HG03060 (cell line): ENCODE measurements around the gene AGAP1.
"Not testable (repeated sequence)": the region's sequence is repeated elsewhere in the genome, so short reads cannot be mapped to it uniquely, and the experiment has no call there.

Experiments used
- ATAC-seq: cut with Tn5 transposase; IDR thresholded peaks from one replicate; pipeline ENCODE4 v1.9.1; 2021; ENCODE audit warnings: low read depth, moderate number of reproducible peaks; ENCODE audit not compliant: unreplicated experiment

AGAP1 gene

DNA sequence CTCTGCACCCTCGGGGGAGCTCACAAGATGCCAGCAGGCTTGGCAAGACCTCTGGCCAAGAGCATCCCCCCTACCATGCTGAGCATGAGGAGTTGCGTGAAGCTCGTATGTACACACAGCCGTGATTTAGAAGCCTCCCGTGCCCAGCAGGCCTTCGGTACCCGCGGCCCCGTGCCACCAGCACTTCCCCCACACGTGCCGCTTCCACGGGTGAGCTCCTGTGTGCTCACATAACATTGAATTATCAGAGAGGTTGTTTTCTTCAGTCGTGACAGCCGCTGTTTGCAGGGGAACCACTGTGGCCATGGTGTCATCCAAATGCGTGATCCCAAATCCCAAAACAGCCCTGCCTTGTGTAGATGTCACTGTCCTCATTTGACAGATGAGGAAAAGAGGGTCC lies 621.1 kb downstream of the AGAP1 start:
- no peak for ATAC-seq

DNA sequence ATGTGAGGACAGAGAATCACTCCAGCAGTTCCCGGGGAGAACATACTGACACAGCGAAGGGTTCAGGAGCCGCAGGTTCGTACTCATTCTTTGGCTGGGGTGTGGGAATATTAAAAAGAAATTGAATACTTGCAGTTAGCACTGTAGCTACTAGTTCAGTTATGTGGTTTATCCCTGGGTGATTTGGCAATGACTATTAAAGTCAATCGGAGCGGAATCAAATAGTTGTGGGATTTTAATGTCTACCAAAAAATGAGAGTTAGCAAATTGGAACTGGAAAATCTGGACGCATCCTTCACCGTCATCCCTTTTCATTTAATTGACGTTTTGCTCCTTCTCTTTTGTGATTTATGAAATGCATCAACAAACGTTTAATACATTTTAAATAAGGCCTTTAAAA lies 623.6 kb downstream of the AGAP1 start:
- ATAC-seq = no peak

DNA sequence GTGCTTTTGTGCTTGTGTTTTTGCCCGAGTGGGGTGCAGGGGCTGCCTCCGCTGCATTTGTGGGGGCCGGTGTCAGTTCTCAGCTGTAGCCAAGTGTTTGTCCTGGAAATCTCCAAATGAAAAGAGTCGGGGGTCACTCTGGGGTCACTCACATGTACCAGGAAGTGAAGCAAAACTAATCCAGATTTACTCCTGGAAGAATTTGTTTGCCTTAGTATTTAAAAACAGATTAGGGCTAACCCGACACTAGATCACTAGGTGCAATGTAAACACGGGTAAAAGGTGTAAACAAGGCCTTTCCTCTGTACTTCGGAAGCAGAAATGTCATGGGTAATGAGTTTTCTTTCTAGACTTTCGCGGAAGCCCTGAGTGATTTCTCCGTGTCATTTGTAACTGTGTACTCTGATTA lies 624.0 kb downstream of the AGAP1 start:
- ATAC-seq = no peak

DNA sequence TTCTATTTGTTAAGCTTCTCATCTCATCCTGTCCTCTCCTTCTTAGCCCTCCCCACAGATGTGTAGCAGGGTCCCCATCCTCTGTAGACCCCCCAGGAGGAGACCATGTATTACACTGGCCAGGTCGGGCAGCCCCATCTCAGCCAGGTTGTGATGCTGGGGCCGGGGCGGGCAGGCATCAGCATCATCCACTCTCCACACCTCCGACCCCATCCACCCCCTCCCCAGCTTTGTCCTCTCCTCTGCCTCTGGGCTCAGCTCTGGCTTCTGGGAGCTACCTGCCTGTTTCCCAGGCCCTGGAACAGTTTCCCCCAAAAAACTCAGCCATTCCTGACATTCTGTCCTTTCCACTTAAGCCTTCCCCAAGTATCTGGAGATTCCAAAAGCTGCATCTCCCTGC lies 625.2 kb downstream of the AGAP1 start:
- no peak for ATAC-seq

DNA sequence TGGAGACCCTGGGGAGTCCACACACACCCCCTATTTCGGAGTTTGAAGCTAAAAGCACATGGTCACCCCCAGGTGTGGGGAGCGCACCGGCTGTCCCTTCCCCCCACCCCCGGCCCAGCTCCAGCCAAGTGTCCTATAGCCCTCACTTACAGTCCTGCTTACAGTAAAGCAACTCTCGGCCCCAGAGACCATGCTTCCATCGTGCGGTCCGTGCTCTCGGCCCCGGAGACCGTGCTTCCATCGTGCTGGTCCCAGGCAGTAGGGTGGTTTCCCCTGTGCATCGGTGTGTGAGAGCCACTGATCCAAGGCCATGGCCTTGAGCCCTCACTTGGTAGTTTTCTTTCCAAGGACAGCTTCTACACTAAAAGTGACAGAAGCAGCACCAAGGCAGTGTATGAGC lies 625.6 kb downstream of the AGAP1 start:
- no peak for ATAC-seq

DNA sequence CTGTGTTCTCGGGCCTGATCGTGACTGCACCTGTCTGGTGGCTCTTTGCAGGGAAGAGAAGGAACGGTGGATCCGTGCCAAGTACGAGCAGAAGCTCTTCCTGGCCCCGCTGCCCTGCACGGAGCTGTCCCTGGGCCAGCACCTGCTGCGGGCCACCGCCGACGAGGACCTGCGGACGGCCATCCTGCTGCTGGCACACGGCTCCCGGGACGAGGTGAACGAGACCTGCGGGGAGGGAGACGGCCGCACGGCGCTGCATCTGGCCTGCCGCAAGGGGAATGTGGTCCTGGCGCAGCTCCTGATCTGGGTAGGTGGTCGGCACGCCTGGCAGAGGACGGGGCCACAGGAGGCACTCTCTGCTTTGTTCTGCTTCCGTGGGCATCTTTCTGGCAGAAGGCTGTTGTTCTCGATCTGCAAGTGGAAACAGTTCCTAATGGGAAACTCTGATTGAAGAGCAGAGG lies 626.3 kb downstream of the AGAP1 start:
- no peak for ATAC-seq

DNA sequence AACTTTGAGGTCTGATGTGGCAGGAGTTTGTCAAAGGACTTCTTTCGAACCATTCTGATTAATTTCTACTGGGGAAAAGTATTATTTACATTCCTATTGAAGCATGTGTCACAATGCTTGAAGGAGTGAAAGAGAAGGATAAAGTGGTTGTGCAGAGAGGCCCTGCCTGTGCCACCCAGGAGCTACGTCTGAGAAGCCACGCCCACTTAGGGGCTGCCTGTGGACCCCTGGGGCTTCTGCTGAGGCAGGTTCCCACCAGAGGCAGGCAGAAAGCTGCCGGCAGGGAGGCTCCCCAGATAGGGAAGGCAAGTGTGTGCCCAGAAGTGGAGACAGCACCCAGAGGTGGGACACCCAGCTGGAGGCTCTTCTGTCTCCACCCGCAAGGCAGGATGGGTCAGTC lies 627.0 kb downstream of the AGAP1 start:
- ATAC-seq = no peak

DNA sequence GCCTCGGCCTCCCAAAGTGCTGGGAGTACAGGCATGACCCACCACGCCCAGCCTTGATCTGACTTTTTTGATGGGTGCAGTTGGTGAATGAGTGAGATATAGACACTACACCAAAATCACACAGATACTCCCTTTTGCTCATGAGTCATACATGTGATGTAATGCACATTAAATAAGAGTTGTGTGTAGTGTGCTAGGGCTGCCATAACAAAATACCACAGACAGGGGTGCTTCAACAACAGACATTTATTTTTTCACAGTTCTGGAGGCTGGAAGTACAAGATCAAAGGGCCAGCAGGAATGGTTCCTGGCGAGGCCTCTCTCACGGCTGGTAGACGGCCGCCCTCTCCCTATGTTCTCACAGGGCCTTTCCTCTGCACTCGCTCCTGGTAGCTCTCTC lies 627.7 kb downstream of the AGAP1 start:
- no peak for ATAC-seq

DNA sequence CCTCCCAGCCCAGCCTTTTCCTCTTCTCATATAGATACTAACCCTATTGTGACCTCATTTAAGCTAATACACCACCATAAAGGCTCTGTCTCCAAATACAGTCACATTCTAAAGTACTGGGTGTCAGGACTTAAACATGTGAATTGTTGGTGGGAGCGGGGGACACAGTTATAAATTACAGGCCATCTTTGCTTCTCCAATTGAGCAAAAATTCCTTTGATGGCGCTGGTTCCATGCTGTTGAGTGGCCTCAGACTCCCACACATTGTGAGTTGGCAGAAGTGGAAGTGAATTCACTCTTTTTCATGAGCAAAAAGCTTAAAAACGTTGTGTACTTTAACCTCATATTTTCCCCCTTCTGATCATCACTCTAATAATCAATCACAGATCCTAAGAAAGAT lies 628.4 kb downstream of the AGAP1 start:
- no peak for ATAC-seq

DNA sequence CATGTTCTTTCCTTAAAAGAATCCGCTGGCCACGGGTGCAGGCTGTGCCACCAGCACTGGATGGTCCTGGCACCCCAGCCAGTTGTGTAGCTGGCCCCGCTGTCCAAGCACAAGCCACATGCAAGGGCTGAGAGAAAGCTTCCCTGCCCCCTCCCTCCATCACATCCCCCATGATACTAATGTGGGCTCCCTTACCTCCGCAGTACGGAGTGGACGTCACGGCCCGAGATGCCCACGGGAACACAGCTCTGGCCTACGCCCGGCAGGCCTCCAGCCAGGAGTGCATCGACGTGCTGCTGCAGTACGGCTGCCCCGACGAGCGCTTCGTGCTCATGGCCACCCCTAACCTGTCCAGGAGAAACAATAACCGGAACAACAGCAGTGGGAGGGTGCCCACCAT lies 629.9 kb downstream of the AGAP1 start:
- ATAC-seq = no peak

DNA sequence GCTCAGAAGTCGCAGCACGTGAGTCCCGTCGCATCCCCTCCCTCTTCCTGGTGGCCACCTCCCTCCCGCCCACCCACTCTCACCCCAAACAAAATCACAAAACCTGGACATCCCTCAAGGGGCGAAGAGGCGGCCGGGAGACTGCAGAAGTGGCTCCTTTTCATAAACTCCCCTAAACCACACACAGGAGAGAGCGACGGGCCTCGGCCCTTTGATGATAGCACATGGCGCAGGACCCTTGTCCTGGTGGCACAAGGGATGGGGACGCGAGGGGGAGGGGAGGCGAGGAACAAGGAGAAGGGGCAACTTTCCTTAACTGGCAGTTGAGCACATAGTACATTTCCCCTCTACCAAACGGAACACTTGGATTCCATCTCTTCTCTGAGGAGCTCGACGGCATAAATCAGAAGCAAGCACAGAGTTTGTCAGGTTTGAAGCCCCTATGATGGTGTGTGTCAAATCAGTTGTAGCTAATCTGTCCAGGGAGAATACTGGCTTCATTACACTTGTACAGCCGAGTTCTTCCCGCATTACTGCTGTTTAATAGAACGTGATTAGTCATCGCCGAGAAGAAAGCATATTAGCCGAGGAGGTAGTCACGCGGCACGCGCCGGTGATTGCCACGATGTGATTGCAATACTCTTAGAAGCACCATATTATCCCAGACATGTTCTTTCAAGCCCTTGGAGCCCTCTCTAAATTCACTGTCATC lies 630.5 kb downstream of the AGAP1 start:
- no peak for ATAC-seq

DNA sequence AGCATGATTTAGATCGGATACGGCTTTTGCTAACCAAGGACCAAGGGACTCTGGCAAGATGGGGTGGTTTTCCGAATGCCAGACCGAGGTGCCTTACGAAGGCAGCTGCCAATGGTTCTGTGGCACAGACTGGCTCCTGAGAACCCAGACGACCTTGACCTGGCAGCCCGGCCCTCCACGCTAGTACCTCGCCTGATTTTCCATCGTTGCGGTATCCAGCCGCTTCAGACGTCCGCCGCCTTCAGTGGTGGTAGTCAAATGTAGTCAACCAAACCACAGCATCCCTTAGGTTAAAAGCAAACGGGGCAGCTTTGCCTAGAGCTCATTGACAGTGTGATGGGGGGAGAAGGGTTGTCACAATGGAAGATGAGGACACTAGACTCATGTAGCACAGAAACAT lies 631.7 kb downstream of the AGAP1 start:
- no peak for ATAC-seq

DNA sequence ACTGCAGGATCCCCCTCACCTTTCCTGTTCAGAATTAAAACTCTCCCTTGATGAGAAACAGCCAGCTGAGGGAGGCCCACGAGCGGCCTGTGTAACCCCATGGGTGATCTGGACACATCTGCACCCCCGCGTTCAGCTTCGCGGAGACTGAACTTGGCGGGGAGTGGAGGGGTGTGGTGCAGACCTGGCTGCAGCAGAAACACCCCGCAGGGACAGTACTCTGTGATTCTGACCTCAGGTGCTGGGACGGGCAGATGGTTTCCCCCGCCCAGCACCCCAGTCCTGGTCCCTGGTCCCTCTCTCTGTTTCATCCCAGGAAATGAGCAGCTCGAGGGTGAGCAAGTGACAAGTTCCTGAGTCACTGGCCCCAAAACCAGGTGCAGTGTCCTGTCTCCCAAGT lies 633.2 kb downstream of the AGAP1 start:
- ATAC-seq = no peak

DNA sequence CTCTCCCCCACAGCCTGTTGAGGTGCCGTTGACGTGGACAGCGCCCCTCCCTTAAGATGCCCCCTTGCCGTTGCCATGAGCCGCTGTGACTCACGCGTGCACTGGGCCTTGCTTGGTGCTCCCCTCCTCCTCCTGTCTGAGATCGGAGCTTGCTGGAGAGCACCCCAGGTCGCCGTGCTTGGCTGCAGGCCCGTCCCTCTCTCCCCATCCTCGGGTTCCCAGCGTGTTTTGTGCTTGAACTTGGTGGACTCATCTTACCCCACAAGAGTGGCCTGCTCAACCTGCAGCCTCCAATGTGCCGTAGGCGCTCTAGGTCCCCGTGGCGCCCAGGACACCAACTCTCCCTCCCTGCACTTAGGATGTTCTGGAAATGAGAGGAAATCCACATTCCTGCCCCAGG lies 634.5 kb downstream of the AGAP1 start:
- ATAC-seq = no peak

DNA sequence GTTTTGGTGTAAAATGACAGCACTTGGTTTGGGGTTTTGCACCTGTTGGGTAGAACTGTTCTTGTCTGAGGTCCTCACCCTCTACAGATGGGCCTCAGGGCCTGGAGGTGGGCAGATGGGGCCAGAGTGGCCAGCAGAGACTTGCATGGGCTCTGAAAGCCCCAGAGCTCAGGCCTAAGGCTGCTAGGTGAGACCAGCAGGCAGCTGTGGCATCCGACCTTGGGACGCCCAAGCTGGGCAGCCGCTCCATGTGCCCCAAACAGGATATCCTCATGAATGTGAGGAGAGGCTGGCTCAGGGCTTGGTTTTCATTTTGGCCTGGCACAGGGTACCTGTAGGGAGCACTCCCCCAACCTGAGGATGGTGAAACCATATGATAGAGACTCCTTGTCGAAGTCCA lies 636.1 kb downstream of the AGAP1 start:
- ATAC-seq = no peak

DNA sequence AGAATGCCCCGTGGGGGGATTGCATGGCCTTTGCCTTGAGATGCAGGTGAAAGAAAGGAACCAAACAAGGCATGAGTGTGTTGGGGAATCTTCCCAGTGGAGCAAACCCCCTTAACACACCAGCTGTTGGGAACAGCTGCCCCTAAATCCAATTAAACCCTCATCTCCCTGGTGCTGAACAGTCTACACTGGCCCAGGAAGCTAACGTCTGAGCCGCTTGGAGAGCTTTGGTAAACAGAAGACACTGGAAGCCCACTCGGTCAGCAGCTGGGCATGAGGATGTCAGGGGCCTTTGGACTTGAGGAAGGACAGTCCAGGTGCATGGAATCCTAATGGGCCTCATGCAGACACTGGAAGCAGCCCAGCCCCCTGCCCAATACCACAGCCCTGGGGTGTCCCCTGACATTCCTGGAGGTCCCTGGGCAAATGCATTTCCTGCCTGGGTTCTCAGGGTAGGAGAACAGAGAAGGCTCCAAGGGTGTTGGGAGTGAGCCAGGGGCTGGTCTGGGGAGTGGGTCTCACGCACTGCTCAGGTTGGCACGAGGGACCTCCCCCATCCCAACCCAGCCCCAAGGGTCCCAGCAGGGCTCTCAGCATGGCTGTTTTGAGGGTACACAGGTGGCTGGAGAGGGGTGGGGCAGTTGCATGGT lies 636.6 kb downstream of the AGAP1 start:
- no peak for ATAC-seq

DNA sequence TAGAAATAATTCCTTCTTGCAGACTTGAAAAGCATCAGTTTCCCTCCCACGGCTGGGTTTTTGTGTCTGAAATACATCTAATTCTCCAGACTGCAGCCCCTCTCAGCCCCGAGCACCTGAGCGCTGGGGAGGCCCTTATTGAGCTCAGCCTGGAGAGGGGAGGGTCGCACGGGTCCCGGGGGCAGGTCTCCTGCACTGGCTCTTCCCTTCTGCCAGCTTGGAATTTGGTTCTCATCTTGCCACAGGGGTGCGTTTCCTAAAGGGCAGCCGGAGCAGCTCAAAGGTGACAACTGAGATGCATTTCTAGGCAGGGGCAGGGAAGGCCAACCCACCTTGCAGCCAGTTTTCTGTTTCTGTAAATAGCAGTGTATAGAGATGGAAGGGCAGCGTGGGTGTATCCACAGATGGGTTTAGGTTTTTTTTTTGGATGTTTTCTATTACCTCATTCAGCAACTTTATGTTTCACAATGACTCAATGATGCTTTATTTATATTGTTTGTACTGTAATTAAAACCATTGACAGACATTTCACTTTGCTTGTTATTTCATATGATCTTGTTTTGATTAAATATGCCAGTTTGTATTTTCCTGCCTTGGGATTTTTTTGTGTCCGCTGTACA lies 637.3 kb downstream of the AGAP1 start:
- ATAC-seq = no peak

DNA sequence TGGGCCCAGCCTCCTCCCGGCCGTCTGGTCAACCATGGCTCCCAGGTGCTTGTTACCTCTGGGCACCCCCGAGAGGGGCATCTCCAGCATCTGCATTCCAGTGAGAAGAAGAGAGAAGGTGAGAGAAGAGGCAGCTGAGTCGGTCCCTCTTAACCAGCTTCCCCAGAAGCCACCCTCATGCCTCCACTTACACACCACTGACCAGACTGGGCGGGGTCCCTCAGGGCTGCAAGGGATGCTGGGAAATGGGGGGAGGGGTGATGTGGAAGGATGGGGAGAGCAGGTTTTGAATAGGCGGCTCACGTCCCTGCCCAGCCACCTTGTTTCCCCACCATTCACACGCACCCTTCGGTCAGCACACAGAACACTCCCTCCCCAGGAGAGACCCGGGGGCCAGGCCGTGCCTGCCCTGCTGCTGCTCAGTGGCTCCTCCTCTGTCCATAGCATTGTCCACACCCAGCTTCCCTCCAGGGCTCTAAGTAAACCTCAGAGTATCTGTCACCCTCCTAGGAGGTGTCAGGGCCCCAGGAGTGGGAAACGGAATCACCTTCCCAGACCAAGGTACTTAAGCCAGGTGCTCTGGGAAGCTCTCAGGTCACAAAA lies 639.7 kb downstream of the AGAP1 start:
- no peak for ATAC-seq

DNA sequence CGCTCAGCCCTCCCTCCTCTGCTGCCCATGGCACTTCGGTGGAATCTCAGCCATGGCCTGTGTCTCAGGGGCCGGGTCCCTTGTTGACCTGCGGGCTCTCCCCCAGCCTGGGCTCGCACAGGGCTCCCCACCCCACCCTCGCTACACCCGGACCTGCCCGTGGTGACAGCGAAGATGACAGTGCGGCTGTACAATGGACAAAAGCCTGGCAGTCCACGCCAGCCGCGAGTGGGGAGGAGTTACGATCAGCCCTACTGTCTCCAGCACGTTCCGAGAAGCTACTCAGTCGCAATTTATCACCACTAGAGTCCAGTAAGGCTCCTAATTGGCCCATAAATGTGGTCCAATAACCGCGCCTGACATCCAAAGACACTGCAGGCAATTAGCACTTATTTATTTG lies 642.7 kb downstream of the AGAP1 start:
- ATAC-seq = no peak

DNA sequence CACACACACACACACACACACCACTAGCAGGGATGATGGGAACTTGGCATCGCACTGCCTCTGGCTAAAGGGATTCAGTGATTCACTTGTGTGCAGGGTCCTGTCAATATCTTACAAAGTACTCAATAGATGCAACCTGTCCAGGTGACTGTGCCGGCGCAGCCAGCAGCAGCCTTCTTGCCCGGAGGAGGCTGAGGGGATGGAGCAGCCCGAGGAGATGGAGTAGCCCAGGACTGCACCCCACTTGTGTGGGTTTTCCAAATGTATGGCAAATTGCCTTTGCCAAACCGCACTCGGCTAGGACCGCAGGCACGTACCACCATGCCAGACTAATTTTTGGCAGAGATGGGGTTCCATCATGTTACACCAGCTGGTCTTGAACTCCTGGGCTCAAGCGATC lies 643.2 kb downstream of the AGAP1 start:
- no peak for ATAC-seq

DNA sequence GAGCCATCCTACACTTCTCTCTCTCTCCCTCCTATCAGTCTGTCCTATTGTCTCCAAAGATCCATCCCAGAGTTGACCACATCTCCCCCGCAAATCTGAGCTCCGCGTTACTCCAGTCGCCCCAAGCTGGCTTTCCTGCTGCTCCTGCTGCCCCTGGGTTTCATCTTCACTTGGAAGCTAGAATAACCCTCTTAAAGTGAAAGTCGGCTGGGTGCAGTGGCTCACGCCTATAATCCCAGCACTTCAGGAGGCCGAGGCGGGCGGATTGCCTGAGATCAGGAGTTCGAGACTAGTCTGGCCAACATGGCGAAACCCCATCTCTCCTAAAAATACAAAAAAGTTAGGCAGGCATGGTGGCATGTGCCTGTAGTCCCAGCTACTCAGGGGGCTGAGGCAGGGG lies 647.8 kb downstream of the AGAP1 start:
- ATAC-seq = not testable (repeated sequence)

DNA sequence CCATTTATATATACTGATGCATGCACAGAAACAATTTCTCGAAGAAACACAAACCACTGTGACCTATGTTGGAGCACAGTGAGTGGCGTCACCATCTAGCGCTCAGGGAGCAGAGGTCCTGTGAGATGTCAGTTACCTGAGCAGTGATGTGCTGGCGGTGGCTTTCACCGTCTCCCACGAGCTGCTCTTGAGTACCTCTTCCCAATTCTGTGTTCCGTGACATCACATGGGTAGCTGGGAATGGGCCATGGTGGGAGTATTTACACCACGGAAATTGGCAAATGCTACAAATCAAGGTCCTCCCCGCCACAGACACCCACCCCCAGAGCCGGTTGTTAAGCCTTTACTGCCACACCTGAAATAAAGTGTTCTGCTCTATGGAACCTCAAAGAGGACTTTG lies 650.0 kb downstream of the AGAP1 start:
- ATAC-seq = no peak
